Neural progenitor cell (in vitro differentiated cells): ENCODE data around the gene MTRR. TPM values are rescaled to one million over a fixed set of nuclear protein-coding genes. Genes with fewer than 3 reads are reported as not detected.

Experiments used
- DNase-seq: peaks from one replicate; pipeline ENCODE4 v3.0.0-alpha.2; 2016; ENCODE audit warnings: low spot score
- H2AFZ ChIP-seq: fragments of 200-600 bp; sonication (generic); replicated peaks from 2 replicates; pipeline ENCODE4 v1.6.1; 2016; ENCODE audit warnings: antibody characterized with exemption
- H3F3A ChIP-seq: fragments of 200-600 bp; sonication (generic); 2 replicates; pipeline ENCODE4 v1.6.1; 2016; ENCODE audit warnings: antibody characterized with exemption, low read depth
- H3K27ac ChIP-seq: fragments of 200-600 bp; sonication (generic); 2 replicates; pipeline ENCODE4 v1.5.1; 2016; ENCODE audit warnings: mild to moderate bottlenecking
- H3K27me3 ChIP-seq: fragments of 200-600 bp; sonication (generic); 2 replicates; pipeline ENCODE4 v1.6.1; 2016; ENCODE audit warnings: mild to moderate bottlenecking, moderate library complexity
- H3K36me3 ChIP-seq: fragments of 200-600 bp; sonication (generic); 2 replicates; pipeline ENCODE4 v1.5.1; 2016
- H3K4me1 ChIP-seq: fragments of 200-600 bp; sonication (generic); 2 replicates; pipeline ENCODE4 v1.6.1; 2016; ENCODE audit warnings: mixed run types
- H3K4me2 ChIP-seq: fragments of 200-600 bp; sonication (generic); 2 replicates; pipeline ENCODE4 v1.6.1; 2016
- H3K4me3 ChIP-seq: fragments of 200-600 bp; sonication (generic); 2 replicates; pipeline ENCODE4 v1.5.1; 2016
- H3K79me2 ChIP-seq: fragments of 200-600 bp; sonication (generic); 2 replicates; pipeline ENCODE4 v1.6.1; 2016; ENCODE audit warnings: low read depth
- H3K9ac ChIP-seq: fragments of 200-600 bp; sonication (generic); 2 replicates; pipeline ENCODE4 v1.6.1; 2016
- H3K9me3 ChIP-seq: fragments of 200-600 bp; sonication (generic); 2 replicates; pipeline ENCODE4 v1.5.1; 2016; ENCODE audit warnings: low read depth
- H4K20me1 ChIP-seq: fragments of 200-600 bp; sonication (generic); 2 replicates; pipeline ENCODE4 v1.6.1; 2016; ENCODE audit warnings: low read depth
- H3K27ac Mint-ChIP-seq: 3 replicates; pipeline ENCODE4 v1.8.0; 2021; ENCODE audit warnings: mixed read lengths
- H3K27me3 Mint-ChIP-seq: 2 replicates; pipeline ENCODE4 v1.8.0; 2022; ENCODE audit warnings: low read depth, mild to moderate bottlenecking, inconsistent platforms, moderate library complexity, mixed read lengths; ENCODE audit not compliant: insufficient read depth
- H3K36me3 Mint-ChIP-seq: 3 replicates; pipeline ENCODE4 v1.8.0; 2021; ENCODE audit warnings: mixed read lengths
- H3K4me1 Mint-ChIP-seq: 3 replicates; pipeline ENCODE4 v1.8.0; 2021; ENCODE audit warnings: mixed read lengths
- H3K4me3 Mint-ChIP-seq: 3 replicates; pipeline ENCODE4 v1.8.0; 2021; ENCODE audit warnings: mild to moderate bottlenecking, moderate library complexity, mixed read lengths
- H3K9me3 Mint-ChIP-seq: 3 replicates; pipeline ENCODE4 v1.8.0; 2020; ENCODE audit warnings: mixed read lengths
- EZH2 ChIP-seq: fragments of 200-600 bp; sonication (generic); IDR thresholded peaks from 2 replicates; pipeline ENCODE4 v1.6.1; 2017; ENCODE audit warnings: antibody characterized with exemption, mild to moderate bottlenecking, moderate library complexity
- EZH2phosphoT487 ChIP-seq: fragments of 200-600 bp; sonication (generic); IDR thresholded peaks from 2 replicates; pipeline ENCODE4 v1.6.1; 2017; ENCODE audit warnings: antibody characterized with exemption
- total RNA-seq: library from RNA; depleted of rRNA; stranded (reverse); fragments of >200 nt; gene quantifications from 2 replicates; pipeline ENCODE4 v1.2.3, GENCODE V29; 2015; ENCODE audit warnings: low replicate concordance
- TF ChIP-seq, protein P1 (sequence below): fragments of 200-600 bp; sonication (generic); IDR thresholded peaks from 2 replicates; pipeline ENCODE4 v1.5.1; 2017; ENCODE audit warnings: antibody characterized with exemption, mild to moderate bottlenecking

MTRR gene
- total RNA-seq, 1 donor from 2014 or later, result 53.5 TPM

DNA sequence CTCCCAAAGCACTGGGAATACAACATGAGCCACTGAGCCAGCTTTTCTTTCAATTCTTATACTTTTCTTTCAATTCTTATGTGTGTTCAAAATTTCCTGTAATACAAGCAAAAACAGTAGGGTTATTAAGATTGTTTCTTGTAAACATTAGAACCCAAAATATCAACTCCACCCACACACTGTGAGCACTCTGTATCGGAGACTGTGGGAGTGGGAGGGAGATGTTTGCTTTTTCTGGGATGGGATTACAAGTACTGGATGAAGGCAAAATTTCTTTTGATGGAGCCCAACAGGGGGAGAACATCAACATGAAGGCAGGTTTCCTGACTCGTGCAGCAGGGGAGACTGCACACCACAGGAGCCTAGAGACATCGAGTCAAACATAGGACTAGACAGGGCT, 13.3 kb upstream of the MTRR start:
- H3K79me2 ChIP-seq, result no peaks in the 10 kb centered on the region
- Mint-ChIP-seq H3K27ac (peak overlapping the region; percentile 38), H3K4me1 (peaks cover 13% of the 10 kb centered on the region), H3K4me3 (no peak overlapping the region), H3K36me3 (peaks cover 9% of the 10 kb centered on the region), H3K27me3 (peaks cover 4% of the 10 kb centered on the region), H3K9me3 (peaks cover 2% of the 10 kb centered on the region)
- no peaks in the 10 kb centered on the region for H4K20me1 ChIP-seq
- no peak for DNase-seq
- no peak overlapping the region for H3K4me2 ChIP-seq
- peaks cover 19% of the 10 kb centered on the region for H3F3A ChIP-seq
- H2AFZ ChIP-seq, result no peak overlapping the region
- H3K27ac ChIP-seq, result no peak overlapping the region
- no peak overlapping the region for H3K4me3 ChIP-seq
- TF ChIP-seq, protein P1, sequence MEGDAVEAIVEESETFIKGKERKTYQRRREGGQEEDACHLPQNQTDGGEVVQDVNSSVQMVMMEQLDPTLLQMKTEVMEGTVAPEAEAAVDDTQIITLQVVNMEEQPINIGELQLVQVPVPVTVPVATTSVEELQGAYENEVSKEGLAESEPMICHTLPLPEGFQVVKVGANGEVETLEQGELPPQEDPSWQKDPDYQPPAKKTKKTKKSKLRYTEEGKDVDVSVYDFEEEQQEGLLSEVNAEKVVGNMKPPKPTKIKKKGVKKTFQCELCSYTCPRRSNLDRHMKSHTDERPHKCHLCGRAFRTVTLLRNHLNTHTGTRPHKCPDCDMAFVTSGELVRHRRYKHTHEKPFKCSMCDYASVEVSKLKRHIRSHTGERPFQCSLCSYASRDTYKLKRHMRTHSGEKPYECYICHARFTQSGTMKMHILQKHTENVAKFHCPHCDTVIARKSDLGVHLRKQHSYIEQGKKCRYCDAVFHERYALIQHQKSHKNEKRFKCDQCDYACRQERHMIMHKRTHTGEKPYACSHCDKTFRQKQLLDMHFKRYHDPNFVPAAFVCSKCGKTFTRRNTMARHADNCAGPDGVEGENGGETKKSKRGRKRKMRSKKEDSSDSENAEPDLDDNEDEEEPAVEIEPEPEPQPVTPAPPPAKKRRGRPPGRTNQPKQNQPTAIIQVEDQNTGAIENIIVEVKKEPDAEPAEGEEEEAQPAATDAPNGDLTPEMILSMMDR, result no peak
- TF ChIP-seq EZH2 (no peak), EZH2phosphoT487 (no peak)
- H3K9ac ChIP-seq, result no peak overlapping the region
- no peaks in the 10 kb centered on the region for H3K9me3 ChIP-seq
- no peaks in the 10 kb centered on the region for H3K27me3 ChIP-seq
- H3K36me3 ChIP-seq, result no peaks in the 10 kb centered on the region
- no peaks in the 10 kb centered on the region for H3K4me1 ChIP-seq

GRCh38 chr5:7856855-7857254, 12.1 kb upstream of the MTRR start:
- Mint-ChIP-seq H3K27me3 (peaks cover 3% of the 10 kb centered on the region), H3K36me3 (peaks cover 11% of the 10 kb centered on the region), H3K9me3 (no peaks in the 10 kb centered on the region), H3K4me1 (peaks cover 8% of the 10 kb centered on the region), H3K4me3 (no peak overlapping the region), H3K27ac (no peak overlapping the region)
- Histone ChIP-seq H3F3A (peaks cover 6% of the 10 kb centered on the region), H3K4me3 (no peak overlapping the region), H3K27ac (no peak overlapping the region), H3K4me2 (no peak overlapping the region), H2AFZ (no peak overlapping the region), H3K36me3 (no peaks in the 10 kb centered on the region), H3K79me2 (no peaks in the 10 kb centered on the region), H3K9me3 (no peaks in the 10 kb centered on the region), H3K27me3 (no peaks in the 10 kb centered on the region), H4K20me1 (no peaks in the 10 kb centered on the region), H3K4me1 (no peaks in the 10 kb centered on the region), H3K9ac (no peak overlapping the region)
- DNase-seq, result peak; percentile 68
- no peak for TF ChIP-seq EZH2
- TF ChIP-seq, protein P1, result peak; percentile 87

DNA sequence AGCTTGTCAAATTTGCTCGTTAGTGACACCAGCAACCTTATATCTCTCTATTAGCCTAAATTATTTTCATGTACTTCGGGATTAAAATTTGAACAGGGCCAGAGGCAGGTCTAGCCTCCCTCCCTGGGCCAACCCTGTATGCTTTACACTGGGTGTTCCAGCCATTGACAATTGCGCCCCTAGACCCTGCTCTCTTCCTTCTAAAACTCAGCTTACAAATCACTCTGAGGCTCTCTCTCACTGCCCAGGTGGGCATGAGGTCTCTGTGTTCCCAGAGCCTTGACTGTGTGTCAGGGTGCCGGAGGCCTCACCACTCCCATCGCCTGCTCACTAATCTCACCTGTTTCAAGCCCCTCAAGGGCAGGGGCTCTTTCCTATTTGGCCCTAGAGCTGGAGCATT, 11.6 kb upstream of the MTRR start:
- Histone ChIP-seq H3K4me2 (no peak overlapping the region), H3K4me3 (no peak overlapping the region), H4K20me1 (no peaks in the 10 kb centered on the region), H2AFZ (no peak overlapping the region), H3F3A (peaks cover 6% of the 10 kb centered on the region), H3K79me2 (no peaks in the 10 kb centered on the region), H3K4me1 (no peaks in the 10 kb centered on the region), H3K9me3 (no peaks in the 10 kb centered on the region), H3K27ac (no peak overlapping the region), H3K36me3 (no peaks in the 10 kb centered on the region), H3K27me3 (no peaks in the 10 kb centered on the region), H3K9ac (no peak overlapping the region)
- DNase-seq, result no peak
- no peak overlapping the region for H3K4me3 Mint-ChIP-seq
- peaks cover 7% of the 10 kb centered on the region for H3K4me1 Mint-ChIP-seq
- TF ChIP-seq, protein P1, result no peak
- TF ChIP-seq EZH2, result no peak
- no peak for TF ChIP-seq EZH2phosphoT487
- no peak overlapping the region for H3K27ac Mint-ChIP-seq
- no peaks in the 10 kb centered on the region for H3K27me3 Mint-ChIP-seq
- H3K9me3 Mint-ChIP-seq, result no peaks in the 10 kb centered on the region
- H3K36me3 Mint-ChIP-seq, result peaks cover 12% of the 10 kb centered on the region
